GM12872 (cell line): ENCODE results near the gene VKORC1L1.

Experiments used
- CTCF ChIP-seq: IDR thresholded peaks from 3 replicates; pipeline ENCODE4 v1.5.1; 2011; ENCODE audit warnings: low read depth, mild to moderate bottlenecking, low read length, moderate library complexity; ENCODE audit not compliant: insufficient read depth

The VKORC1L1 gene

GRCh38 chr7:65974876-65975275 lies 102.0 kb downstream of the VKORC1L1 start:
- TF ChIP-seq CTCF, result no peak

- TF ChIP-seq CTCF, result no peak
Observed at GRCh38 chr7:65975814-65976445, 103.1 kb downstream of the VKORC1L1 start.

- no peak for TF ChIP-seq CTCF
Observed at GRCh38 chr7:65976659-65977196, 103.9 kb downstream of the VKORC1L1 start.

- no peak for TF ChIP-seq CTCF
Observed at GRCh38 chr7:65978891-65979582, 106.2 kb downstream of the VKORC1L1 start.

- no peak for TF ChIP-seq CTCF
Observed at GRCh38 chr7:65979583-65980477, 107.0 kb downstream of the VKORC1L1 start.

GRCh38 chr7:65980478-65981250 lies 107.8 kb downstream of the VKORC1L1 start:
- no peak for TF ChIP-seq CTCF
